GM19452 (cell line): ENCODE data around the gene HEPN1.
A peak's percentile ranks its signal among the peaks of the same experiment; 100 is the strongest.
"Not testable (repeated sequence)": the region's sequence is repeated elsewhere in the genome, so short reads cannot be mapped to it uniquely, and the experiment has no call there.

Experiments used
- ATAC-seq: cut with Tn5 transposase; IDR thresholded peaks from one replicate; pipeline ENCODE4 v1.9.1; 2021; ENCODE audit not compliant: unreplicated experiment

Gene HEPN1

DNA sequence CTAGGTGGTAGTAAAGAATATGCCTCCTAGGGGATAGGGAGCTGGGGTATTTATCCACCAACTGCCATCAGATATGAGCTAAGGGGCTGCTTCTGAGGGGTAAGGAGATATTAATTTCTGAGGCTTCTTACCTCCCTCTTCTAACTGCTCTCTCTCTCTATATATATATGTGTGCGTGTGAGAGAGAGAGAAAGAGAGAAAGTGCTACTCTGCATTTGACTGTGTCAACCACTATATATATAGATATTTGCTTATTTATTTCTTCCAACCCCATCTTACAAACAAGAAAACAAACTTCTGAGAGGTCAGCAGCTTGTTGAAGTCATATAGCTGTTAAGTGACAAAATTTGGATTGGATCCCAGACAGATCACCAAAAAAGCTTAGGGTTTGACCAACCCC is 22.7 kb downstream of the HEPN1 start:
- no peak for ATAC-seq

DNA sequence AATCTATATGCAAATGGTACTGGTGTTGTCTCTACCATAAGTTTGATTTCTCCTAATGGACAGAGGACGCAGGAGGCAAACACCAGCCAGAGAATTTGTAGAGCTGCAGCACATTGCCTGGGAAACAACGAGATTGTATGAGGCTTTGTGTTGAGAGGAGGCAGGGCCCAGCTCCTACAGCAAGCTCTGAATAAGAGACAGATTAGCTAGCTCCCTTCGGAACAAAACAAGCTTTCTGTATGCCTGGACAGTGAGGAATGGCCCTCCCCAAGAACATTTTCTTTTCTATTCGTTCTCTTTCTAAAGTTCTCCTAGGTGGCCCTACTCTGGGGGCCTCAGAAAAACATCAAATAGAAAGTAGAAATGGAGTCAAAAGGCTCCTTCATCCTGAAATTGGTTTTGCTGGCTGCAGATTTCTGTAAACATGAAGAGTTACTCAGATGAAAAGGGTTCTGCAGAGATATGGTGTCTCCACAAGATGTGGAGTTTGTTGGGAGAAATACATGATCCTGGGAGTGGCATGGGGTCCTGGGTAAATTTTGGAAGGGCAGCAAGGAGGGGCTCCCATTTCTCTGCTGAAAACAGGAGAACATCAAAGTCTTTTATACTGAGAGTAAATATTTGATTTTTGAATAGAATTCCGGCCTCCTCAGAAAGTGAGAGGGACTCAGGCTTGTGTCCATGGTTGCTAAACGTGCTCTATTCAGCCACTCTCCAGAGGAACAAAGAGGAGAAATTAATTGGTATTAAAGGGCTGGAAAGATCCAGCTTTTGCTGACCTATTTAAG is 23.6 kb downstream of the HEPN1 start:
- no peak for ATAC-seq

DNA sequence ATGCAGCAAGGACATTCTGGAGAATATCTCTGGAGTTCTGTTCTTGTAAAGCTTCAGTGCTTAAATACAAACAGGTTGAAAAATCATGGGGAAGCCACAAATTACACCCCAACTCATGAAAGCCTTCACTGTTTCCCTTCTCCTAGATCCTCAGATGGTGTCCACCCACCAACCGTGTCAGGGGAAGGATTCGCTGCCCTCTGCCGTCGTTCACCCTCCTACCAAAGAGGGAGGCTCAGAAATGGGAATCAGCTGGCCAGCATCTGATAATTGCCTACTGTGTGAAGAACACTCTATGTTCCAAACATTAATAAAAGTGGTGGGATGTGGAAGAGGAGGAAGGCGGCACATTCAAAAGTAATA is 24.2 kb downstream of the HEPN1 start:
- ATAC-seq = no peak

- no peak for ATAC-seq
Observed at GRCh38 chr11:124943741-124944140, 24.7 kb downstream of the HEPN1 start.

DNA sequence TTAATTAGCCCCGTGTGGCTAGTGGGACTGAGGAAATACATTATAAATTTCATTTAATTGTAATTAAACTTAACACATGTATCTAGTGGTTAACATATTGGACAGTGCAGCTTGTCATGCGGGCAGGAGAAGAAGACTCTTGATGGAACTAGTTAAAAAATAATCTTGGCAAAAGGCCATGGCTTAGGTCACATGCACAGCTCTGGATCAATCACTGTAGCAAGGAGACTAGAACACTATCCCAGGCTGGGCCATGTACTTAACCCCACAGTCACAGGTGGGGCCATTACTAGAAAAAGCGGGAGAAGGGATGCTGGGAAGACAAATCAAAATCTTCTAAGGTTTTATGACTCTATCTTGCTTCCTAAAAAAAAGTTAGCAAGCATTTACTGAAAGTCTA is 25.5 kb downstream of the HEPN1 start:
- ATAC-seq = no peak

- ATAC-seq = no peak
Observed at GRCh38 chr11:124945826-124946225, 26.8 kb downstream of the HEPN1 start.

- ATAC-seq = no peak
Observed at GRCh38 chr11:124946735-124947141, 27.7 kb downstream of the HEPN1 start.

DNA sequence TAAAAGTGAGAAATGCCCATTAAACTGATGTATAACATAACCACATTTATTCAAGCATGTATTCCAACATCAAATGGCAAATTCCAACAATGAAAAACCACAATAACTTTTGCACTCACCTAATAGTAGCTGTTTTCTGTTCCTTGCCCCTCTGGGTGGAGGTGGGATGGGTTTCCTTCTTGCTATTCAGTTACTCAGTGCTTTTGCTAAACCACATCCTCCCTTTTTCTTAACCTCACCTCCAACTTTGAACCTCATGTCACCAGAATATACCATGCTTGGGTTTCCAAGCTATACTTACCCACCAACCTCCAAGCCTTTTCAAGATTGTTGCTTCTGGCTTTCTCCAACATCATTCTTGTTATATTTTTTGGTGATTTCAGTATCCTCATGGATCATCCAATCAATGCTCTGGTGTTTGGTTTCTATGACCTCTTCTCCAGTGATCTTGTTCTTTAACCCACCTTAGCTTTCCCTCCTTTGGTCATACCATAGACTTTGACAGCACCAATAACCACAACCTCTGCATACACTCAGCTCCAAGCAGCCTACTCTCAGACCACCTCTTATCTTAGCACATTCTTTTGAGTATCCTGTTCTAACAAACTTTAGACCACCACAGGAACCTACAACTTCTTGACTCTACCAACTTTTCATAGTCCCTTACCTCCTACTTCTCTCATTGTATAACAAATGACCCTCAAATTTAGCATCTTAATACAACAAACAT is 31.7 kb downstream of the HEPN1 start:
- no peak for ATAC-seq

DNA sequence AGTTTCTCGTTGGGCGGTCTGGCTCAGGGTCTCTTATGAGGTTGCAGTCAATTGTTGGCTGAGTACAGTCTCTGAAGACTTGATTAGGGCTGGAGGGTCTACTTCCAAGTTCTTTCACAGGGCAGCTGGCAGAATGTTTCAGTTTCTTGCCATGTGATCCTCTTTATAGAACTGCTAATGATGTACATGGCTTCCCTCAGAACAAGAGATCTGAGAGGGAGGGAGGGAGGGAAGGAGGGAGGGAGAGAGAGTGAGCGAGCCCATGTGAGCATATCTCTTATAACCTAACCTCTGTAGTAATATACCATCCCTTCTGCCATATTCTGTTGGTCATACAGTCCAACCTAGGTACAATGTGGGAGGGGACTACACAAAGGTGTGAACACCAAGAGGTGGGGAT is 32.3 kb downstream of the HEPN1 start:
- ATAC-seq = no peak

GRCh38 chr11:124953753-124954589 is 34.9 kb downstream of the HEPN1 start, which contains the start of gene CCDC15:
Gene CCDC15 (plus strand): TSS chr11:124954202. CDS start chr11:124954733, 531 bp downstream.
- ATAC-seq = peak; percentile 98

DNA sequence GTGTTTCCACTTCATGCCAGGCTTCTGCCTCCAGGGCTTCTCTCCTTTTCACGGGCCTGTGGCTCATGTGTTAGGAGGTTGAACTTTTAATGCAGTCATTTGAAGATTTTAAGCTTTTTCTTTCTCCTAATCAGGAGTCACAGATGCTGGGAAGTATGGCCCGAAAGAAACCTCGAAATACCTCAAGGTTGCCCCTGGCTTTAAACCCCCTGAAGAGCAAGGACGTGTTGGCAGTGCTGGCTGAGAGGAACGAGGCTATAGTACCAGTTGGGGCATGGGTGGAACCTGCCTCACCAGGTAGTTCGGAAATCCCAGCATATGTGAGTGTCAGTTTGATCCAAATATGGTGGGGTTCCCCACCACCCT is 35.5 kb downstream of the HEPN1 start:
- ATAC-seq = no peak

- no peak for ATAC-seq
Observed at GRCh38 chr11:124955035-124955434, 36.0 kb downstream of the HEPN1 start.

DNA sequence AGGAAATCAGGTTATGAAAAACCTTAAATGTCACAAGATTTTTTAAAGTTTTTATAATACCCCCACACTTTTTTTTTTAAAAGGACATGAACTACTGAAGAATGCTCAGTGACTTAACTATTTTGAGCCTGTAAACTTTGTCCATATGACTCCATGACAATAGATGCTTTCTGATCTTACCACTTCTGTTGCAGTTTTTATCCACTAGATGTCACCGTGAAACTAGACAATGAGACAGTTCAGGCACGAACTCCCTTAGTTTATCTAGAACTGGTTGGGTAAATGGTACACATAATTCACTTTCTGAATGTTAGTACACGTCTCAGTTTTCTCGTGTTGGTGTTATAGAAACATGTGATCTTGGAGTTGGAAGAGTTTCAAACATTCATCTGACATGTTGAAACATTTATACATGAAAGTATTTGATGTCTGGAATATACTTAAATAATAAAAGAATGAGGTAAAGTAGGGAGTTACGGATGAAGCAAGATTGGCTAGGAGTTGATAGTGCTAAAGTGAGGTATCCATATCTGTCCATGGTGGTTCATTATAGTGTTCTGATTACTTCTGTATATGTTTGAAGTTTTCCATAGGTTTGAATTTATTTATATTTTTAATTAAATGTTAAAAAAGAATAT is 43.0 kb downstream of the HEPN1 start:
- peak; percentile 95 for ATAC-seq

GRCh38 chr11:124968197-124968596 is 49.1 kb downstream of the HEPN1 start:
- ATAC-seq = not testable (repeated sequence)
